HK-2 (cell line): Measurements from ENCODE around the gene INSL3.

Experiments used
- DNase-seq: peaks from one replicate; pipeline ENCODE4 v3.0.0-alpha.2; 2018; ENCODE audit not compliant: unreplicated experiment

The INSL3 gene

GRCh38 chr19:17846146-17846545, 24.8 kb upstream of the INSL3 start:
- no peak for DNase-seq

DNA sequence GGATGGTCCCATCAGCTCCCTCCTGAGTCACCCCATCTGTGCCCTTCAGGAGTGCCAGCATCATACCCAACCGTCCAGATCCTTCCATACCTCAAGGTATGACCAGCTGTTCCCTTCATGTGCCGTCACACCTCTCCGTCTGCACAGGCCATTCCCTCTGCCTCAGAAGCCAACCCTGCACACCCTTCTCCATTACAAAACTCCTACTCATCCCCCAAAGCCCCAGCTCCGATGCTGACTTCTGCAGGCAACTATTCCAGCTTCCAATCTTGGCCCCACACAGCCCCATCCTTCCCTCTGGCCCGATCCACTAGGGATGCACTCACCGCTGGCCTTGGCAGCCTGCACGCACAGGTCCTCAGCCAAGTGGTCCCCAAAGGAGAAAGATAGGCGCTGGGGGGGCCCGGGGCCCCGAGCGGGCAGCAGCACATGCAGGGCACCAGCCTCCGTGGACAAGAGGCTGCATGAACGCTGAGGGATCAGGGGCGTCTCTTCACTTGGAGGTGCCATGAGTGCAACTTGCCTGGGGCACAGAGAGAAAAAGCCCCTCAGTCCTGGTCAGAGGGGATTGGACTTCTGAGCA, 22.7 kb upstream of the INSL3 start:
- DNase-seq, result no peak

DNA sequence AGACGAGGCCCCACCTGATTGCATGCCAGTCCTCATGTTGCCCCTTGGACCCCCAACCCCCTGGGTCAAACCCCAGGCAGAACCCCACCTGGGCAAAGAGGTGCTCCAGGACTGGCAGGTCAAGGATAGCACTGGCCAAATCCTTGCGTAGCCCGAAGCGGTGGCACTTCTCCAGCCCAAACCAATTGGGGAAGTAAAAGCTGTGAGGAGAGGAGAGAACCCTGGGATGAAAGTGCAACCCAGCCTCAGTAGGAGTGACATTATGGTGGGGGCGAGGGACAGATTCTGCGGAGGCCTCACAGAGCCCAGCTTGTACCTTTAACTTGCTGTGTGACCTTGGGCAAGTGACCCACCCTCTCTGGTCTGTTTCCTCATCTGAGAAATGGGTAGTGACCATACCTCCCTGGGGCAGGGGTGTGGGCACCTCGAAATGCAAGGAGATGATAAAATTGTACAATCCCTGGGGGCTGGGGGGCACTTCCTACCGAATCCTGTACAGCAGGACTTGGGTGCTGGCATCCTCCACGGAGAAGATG, 22.0 kb upstream of the INSL3 start:
- DNase-seq, result no peak

DNA sequence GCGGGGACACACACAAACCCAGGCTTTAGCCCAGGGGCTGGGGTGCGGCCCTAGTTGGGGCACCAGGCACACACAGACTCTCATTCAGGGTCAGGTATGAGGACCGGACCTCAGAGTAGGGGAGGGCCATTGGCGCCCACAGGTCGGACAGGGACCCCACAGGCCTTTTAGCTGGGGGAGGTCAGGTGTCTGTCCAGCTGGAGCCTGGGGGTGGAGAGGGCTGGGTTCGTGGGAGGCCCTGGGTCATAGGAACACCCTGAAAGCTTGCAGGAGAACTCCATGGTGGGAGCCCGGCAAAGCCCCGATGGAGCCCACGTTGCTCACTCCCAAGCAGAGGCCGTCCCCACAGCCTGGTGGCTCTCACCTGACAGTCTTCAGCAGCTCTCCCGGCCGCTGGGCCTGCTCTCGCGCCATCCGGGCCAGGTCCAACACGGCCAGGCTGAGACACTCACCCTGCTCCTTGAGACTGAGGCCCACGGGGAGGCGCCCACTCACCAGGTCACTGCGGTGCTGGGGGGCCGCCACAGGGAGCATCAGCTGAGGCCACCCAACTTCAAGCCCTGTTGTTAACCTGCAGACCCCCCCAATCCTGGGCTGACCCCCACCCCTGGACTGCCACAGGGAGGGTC, 21.5 kb upstream of the INSL3 start:
- DNase-seq, result no peak

DNA sequence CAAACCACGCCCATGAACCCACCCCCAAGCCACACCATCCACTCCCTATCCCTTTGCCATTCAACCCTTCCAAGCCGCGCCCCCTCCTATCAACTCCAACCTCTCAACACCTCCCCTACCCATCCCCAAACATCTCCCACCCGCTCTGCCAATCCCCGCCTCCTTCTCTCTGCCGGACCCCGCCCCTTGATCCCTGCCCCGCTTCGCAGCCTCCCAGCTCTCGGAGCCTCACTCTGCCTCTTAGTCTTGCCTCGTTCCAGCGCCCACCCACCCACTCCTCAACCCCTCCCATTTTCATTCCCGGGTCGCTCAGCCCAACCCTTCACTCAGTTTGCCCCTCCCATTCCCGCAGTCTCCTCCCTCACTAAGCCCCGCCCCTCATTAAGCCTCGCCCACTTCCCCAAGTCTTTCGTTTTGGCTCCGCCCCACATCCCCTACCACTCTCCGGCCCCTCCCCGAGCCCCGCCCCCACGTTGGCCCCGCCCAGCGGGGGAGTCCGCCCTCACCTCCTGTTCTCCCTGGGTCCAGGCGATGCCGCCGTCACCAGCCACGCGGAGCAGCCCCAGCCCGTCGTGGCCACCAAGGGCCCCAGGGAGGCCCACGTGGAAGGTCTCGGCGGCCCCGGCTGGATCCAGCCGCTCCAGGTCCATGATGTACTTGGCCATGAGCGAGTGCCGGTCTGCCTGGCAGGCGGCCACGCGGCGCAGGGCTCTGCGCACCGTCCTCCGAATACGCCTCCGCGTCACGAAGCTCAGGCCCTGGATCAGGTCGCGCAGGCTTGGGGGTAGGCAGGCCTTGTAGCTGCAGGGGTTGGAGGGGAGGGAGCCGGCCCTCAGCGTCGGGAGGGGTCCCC, 20.7 kb upstream of the INSL3 start:
- peak; percentile 94 for DNase-seq

GRCh38 chr19:17841371-17841809, 20.1 kb upstream of the INSL3 start:
- DNase-seq, result peak; percentile 40

GRCh38 chr19:17840019-17840418, 18.7 kb upstream of the INSL3 start:
- DNase-seq, result no peak

- DNase-seq, result no peak
Observed at GRCh38 chr19:17837972-17838371, 16.7 kb upstream of the INSL3 start.

DNA sequence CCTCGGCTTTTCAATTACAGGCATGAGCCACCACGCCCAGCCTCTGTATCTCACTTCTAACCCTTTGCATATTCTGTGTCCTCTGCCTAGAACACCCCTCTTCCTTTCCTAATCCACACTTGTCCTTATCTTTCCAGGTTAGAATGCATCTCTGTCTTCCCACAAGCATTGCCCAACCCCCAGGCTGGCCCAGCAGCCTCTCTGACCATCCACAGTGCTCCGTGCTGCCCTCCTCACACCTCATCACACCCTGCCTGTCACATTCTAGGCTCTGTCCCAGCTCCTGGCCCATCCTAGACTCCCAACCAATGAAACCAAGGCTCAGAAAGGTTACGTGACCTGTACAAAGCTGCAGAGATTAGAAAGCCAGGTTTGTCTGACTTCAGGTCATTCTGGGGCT, 15.2 kb upstream of the INSL3 start:
- no peak for DNase-seq

DNA sequence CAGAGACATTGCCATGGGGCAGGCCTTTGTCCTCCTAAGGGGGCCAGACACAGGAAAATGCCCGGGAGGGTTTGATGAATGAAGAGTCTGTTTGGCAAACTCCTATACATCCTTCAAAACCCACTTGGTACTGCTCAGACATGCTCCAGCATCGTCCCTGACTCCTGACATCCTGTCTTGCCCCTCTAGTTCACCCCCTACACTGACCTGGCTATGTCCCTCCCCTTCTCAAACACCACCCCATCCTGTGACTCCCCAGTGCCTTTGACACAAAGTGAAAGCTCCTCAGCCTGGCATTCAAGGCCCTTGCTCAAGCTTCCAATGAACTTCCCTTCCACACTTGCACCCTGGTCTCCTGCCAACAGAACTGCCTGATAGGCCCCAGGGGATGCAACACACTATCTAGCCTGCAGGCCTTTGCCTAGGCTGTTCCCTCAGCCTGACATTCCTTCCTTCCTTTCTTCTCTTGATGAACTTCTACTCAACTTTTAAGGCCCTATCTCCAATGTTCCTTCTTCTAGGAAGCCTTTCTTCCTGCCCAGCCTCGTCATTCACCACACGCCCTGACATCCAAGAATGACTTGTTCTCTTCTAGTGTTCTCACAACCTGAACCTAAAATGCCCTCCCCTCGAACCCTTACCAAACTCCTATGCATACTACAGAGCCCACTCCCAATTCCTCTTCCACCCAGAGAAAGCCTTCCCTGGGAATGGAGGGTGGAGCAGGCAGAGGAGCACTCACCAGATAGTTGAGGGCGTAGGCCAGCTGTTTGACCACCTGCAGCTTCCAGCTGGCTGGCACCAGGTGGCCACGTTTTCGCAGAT, 14.1 kb upstream of the INSL3 start:
- DNase-seq, result no peak

- DNase-seq, result no peak
Observed at GRCh38 chr19:17834350-17835181, 13.2 kb upstream of the INSL3 start.

DNA sequence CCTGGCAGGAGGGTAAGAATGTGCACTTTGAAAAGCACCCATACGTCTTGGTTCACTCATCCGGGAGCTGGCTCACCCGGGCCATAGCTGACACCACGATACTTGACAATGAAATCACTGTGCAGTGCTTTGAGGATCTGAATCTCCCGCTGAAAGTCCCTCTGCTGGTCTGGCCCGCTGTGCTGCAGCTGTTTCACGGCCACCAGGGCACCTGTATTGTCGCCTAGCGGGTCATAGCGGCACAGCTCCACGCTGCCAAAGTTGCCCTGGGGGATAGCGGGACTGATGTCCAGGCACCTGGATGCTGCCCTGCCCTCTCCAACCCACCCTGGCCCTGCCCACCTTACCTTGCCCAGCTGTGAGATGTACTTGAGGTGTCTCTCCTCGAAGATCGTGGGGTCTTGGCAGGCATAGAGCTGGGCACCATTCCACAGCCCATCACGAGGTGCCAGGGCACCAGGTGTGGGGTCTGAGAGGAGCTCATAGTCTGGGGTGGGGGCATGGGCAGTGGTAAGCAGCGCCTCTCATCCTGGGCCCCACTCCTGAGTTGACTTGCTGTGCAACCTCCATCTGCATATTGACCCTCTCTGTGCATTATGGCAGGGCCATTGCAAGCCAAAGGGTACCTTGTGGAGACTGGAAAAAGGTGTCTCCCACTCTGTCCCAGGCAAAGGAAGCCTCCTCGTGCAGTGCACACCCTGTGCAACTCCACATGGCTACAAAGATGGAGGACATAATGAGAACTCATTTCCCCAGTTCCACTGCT, 11.3 kb upstream of the INSL3 start:
- no peak for DNase-seq

GRCh38 chr19:17831419-17831888, 10.1 kb upstream of the INSL3 start:
- no peak for DNase-seq

GRCh38 chr19:17830567-17831418, 9.5 kb upstream of the INSL3 start:
- peak; percentile 31 for DNase-seq

DNA sequence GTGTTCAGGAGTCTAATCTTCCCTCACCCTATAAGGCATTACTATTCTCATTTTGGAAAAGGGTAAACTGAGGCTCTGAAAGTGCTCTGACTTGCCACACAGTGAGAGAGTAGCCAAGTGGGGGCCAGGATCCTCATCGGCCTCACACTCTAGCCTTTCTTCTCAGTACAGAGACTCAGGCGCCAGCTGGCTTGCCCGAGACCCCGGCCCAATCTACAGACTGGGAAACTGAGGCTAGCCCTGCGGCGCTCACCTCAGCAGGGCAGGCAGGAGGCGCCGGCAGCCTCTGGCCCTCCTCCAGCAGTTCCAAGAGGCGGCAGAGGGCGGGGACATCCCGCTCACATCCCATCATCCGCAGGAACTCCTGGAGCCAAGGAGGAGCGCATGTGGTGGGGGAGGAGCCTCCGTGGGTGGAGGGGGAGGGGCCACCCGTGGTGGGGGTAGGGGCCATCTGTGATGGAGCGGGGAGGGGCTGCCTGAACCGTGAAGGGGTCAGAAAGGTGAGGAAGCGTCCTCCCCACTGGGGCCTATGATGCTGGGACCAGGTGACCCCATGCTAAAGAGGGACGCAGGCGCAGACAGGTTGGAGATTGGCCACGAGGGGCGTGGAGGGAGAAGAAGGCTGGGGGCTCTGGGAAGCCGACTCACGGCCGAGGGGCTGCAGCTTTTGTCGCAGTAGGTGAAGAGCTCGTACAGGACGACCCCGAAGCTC, 8.7 kb upstream of the INSL3 start:
- peak; percentile 50 for DNase-seq

GRCh38 chr19:17826508-17827056, 5.3 kb upstream of the INSL3 start:
- no peak for DNase-seq

- DNase-seq, result no peak
Observed at GRCh38 chr19:17824339-17824738, 3.0 kb upstream of the INSL3 start.
